HepG2 (cell line): ENCODE measurements around the gene SND1. TPM values are rescaled to one million over a fixed set of nuclear protein-coding genes. Genes with fewer than 3 reads are reported as not detected.

Source experiments
- ATAC-seq: fragments of 200-7000 bp; cut with Tn5 transposase; 3 replicates; pipeline ENCODE4 v1.9.1; 2020; ENCODE audit warnings: mild to moderate bottlenecking, moderate library complexity
- BruUV-seq: library from RNA; stranded (reverse); fragments of 400-500 nt; replicated peaks from 2 replicates; lab custom pipeline; 2021; lab: Mats Ljungman, UMichigan
- CTCF ChIA-PET: fragments of 300-600 bp; formaldehyde crosslinking; extraction: SDS; loops from one replicate; lab custom pipeline; 2021; ENCODE audit warnings: low total read pairs, inconsistent platforms, low intra/inter-chr PET ratio; lab: Yijun Ruan, JAX
- POLR2A ChIA-PET: fragments of 350-600 bp; sonication (Branson Sonifier 250); formaldehyde crosslinking; loops from one replicate; lab custom pipeline; 2020; ENCODE audit warnings: antibody characterized with exemption, inconsistent platforms; lab: Yijun Ruan, JAX
- DNase-seq: peaks from one replicate; pipeline ENCODE4 v3.0.0-alpha.2; 2015; ENCODE audit warnings: low spot score
- FAIRE-seq: peaks from 3 replicates; lab custom pipeline; 2011; peaks lifted over from hg19 to GRCh38; lab: Jason Lieb, UNC
- H2AFZ ChIP-seq: one replicate; pipeline ENCODE4 v1.6.1; 2011; ENCODE audit warnings: low read length, inconsistent platforms
- H3K27ac ChIP-seq: fragments of 300-600 bp; 3 replicates; pipeline ENCODE4 v1.8.0; 2011; ENCODE audit warnings: mixed run types, mild to moderate bottlenecking, mixed read lengths, low read length, inconsistent platforms; ENCODE audit not compliant: insufficient read depth; ENCODE audit errors: extremely low read length
- H3K27me3 ChIP-seq, 2 experiments: fragments of 200-600 bp in 1 of 2; 2 replicates in 1 of 2; 3 replicates in 1 of 2; pipeline versions ENCODE4 v1.6.0 to v1.8.0; 2011; ENCODE audit warnings: low read length in 2 of 2, mild to moderate bottlenecking in 2 of 2, moderate library complexity in 2 of 2, inconsistent platforms in 1 of 2; ENCODE audit not compliant: insufficient read depth in 2 of 2, control insufficient read depth in 1 of 2
- H3K36me3 ChIP-seq, 2 experiments: fragments of 200-600 bp in 1 of 2; replicated peaks in 1 of 2; 2 replicates in 1 of 2; 3 replicates in 1 of 2; pipeline versions ENCODE4 v1.5.1 to v1.8.0; 2011; ENCODE audit warnings: low read length in 2 of 2, inconsistent platforms in 1 of 2; ENCODE audit not compliant: insufficient read depth in 2 of 2, control insufficient read depth in 1 of 2
- H3K4me1 ChIP-seq: 2 replicates; pipeline ENCODE4 v1.5.1; 2012; ENCODE audit warnings: low read length, inconsistent platforms; ENCODE audit not compliant: insufficient read depth
- H3K4me2 ChIP-seq: 2 replicates; pipeline ENCODE4 v1.6.0; 2011; ENCODE audit warnings: low read depth, low read length, inconsistent platforms
- H3K4me3 ChIP-seq, 3 experiments: fragments of 200-600 bp in 1 of 3; sonication (generic), shearing (Covaris generic) in 1 of 3; replicated peaks in 1 of 3; 2 replicates each; pipeline ENCODE4 v1.5.1; 2011 to 2016; ENCODE audit warnings: low read length in 3 of 3, inconsistent platforms in 2 of 3, low read depth in 2 of 3, mild to moderate bottlenecking in 2 of 3, control low read depth in 1 of 3, mixed read lengths in 1 of 3; ENCODE audit not compliant: insufficient read depth in 1 of 3
- H3K79me2 ChIP-seq: one replicate; pipeline ENCODE4 v1.6.1; 2011; ENCODE audit warnings: low read length, inconsistent platforms; ENCODE audit not compliant: insufficient read depth
- H3K9ac ChIP-seq: 2 replicates; pipeline ENCODE4 v1.6.0; 2011; ENCODE audit warnings: mild to moderate bottlenecking, low read depth, low read length, inconsistent platforms; ENCODE audit not compliant: insufficient read depth
- H3K9me3 ChIP-seq: 2 replicates; pipeline ENCODE4 v1.5.1; 2012; ENCODE audit warnings: mild to moderate bottlenecking, low read length
- H4K20me1 ChIP-seq: 2 replicates; pipeline ENCODE4 v1.6.0; 2011; ENCODE audit warnings: inconsistent platforms, mild to moderate bottlenecking, low read length, moderate library complexity; ENCODE audit not compliant: insufficient read depth
- SIN3B ChIP-seq: fragments of 150-350 bp; IDR thresholded peaks from 2 replicates; pipeline ENCODE4 v1.6.1; 2014; ENCODE audit warnings: low read length
- WGBS: methylation state at CpG from one replicate; pipeline ENCODE4 v1.1.6; 2017; ENCODE audit warnings: low lambda C conversion rate; 5-methylcytosine and 5-hydroxymethylcytosine counted together
- in situ Hi-C: cut with HindIII; loops from 2 replicates; pipeline ENCODE4 v1.10.0; 2017; ENCODE audit warnings: low pct_unique_long_range_greater_than_20kb; ENCODE audit not compliant: extremely low pct_ligation_motif_present
- intact Hi-C: fragments of 100-400 bp; cut with micrococcal nuclease; formaldehyde crosslinking; loops from one replicate; pipeline ENCODE4 v1.10.0; 2022; ENCODE audit not compliant: unreplicated experiment
- polyA plus RNA-seq, 8 experiments: library from polyadenylated mRNA; depleted of rRNA in 3 of 8; stranded (reverse) in 7 of 8; unstranded in 1 of 8; fragments of >200 nt; fragmentation: Illumina TruSeq in 4 of 8; extraction: Trizol in 4 of 8; gene quantifications; 2 replicates each; pipeline versions ENCODE4 v1.2.1 to v1.2.3, GENCODE V29; 2011 to 2016; ENCODE audit warnings: low read depth in 4 of 8, missing spikeins in 1 of 8, mixed read lengths in 1 of 8; ENCODE audit not compliant: insufficient read depth in 1 of 8
- total RNA-seq, 5 experiments: library from RNA; depleted of rRNA; stranded (reverse); fragments of >200 nt; fragmentation: Illumina TruSeq; extraction: Trizol; gene quantifications; 2 replicates each; pipeline ENCODE4 v1.2.3, GENCODE V29; 2016; ENCODE audit warnings: low read depth in 1 of 5
- TF ChIP-seq, protein P1 (sequence below): sonication (generic); formaldehyde crosslinking; IDR thresholded peaks from 2 replicates; pipeline ENCODE4 v1.8.1; 2022; ENCODE audit warnings: low read depth, mild to moderate bottlenecking, missing genetic modification reagents

The SND1 gene
- total and polyA plus RNA-seq, 2 of the 13 experiments (the other 11 are each of a cell fraction or from before 2014, with no cell fraction given), result 110 to 182 TPM

DNA sequence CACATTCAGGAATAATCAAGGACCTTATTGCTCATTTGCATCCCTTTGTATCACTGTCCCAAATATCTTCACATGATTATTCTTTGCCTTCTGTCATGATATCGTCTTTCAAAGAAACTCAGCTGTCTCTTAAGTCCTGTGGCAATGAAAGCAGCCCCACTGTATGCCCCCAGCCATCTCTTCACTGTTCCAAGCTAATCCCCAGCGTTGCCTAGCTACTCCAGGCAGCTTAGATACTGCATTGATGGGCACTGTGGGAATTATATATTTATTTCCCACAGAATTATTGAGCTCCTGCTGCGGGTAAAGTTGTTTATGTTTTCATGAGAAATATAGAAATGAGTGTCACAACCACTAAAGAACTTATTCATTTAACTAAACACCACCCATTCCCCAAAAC lies 38.8 kb downstream of the SND1 start:
- intact Hi-C loops (no loop called here), in situ Hi-C loops (no loop called here)
- Histone ChIP-seq H3K27ac (no peak overlapping the region), H3K27me3 (no peaks in the 10 kb centered on the region), H3K4me1 (no peaks in the 10 kb centered on the region), H4K20me1 (peaks cover 9% of the 10 kb centered on the region), H3K9me3 (no peaks in the 10 kb centered on the region), H3K9ac (no peak overlapping the region), H3K4me3 (no peak overlapping the region), H2AFZ (no peak overlapping the region), H3K79me2 (peaks cover 26% of the 10 kb centered on the region), H3K4me2 (no peak overlapping the region), H3K36me3 (peaks cover 22 to 71% of the 10 kb centered on the region in 2 experiments)
- no TSS peak for BruUV-seq
- WGBS, result 95% methylated on average over 3 of the region's 3 CpGs
- CTCF ChIA-PET, result no interaction called here
- no peak for ATAC-seq
- no peak for DNase-seq
- POLR2A ChIA-PET, result no interaction called here
- no peak for TF ChIP-seq SIN3B
- TF ChIP-seq, all 625 proteins: peak for 0
- no peak for FAIRE-seq

DNA sequence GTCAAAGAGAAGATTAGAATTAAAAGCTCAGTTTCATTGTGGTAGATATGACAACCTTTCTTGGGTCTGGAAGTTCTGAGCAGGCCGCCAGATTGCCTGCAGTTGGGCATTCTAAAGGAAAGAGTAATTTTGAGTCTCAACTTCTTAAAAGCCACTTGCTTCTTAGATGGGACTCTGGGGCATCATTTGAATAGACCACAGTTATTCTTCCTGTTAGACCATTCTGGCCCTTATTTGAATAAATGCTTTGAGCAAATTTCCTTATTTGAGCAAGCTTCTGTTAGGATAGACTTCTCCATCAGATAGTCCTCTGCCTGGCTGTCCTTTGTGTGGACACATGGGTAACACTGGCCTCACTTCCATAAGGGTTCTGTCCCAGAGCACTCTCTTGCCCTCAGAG lies 40.2 kb downstream of the SND1 start:
- intact Hi-C loops, result no loop called here
- no peaks in the 10 kb centered on the region for H3K4me1 ChIP-seq
- no peaks in the 10 kb centered on the region for H3K27me3 ChIP-seq
- peaks cover 26% of the 10 kb centered on the region for H3K79me2 ChIP-seq
- peaks cover 22 to 71% of the 10 kb centered on the region in 2 experiments for H3K36me3 ChIP-seq
- no peak overlapping the region for H2AFZ ChIP-seq
- in situ Hi-C loops, result no loop called here
- no peak overlapping the region for H3K27ac ChIP-seq
- peaks cover 10% of the 10 kb centered on the region for H4K20me1 ChIP-seq
- H3K9ac ChIP-seq, result no peak overlapping the region
- POLR2A ChIA-PET, result no interaction called here
- no peak overlapping the region for H3K4me3 ChIP-seq
- BruUV-seq, result no TSS peak
- no peaks in the 10 kb centered on the region for H3K9me3 ChIP-seq
- WGBS, result 100% methylated on average over 1 of the region's 1 CpG
- CTCF ChIA-PET, result no interaction called here
- no peak for FAIRE-seq
- TF ChIP-seq, protein P1, sequence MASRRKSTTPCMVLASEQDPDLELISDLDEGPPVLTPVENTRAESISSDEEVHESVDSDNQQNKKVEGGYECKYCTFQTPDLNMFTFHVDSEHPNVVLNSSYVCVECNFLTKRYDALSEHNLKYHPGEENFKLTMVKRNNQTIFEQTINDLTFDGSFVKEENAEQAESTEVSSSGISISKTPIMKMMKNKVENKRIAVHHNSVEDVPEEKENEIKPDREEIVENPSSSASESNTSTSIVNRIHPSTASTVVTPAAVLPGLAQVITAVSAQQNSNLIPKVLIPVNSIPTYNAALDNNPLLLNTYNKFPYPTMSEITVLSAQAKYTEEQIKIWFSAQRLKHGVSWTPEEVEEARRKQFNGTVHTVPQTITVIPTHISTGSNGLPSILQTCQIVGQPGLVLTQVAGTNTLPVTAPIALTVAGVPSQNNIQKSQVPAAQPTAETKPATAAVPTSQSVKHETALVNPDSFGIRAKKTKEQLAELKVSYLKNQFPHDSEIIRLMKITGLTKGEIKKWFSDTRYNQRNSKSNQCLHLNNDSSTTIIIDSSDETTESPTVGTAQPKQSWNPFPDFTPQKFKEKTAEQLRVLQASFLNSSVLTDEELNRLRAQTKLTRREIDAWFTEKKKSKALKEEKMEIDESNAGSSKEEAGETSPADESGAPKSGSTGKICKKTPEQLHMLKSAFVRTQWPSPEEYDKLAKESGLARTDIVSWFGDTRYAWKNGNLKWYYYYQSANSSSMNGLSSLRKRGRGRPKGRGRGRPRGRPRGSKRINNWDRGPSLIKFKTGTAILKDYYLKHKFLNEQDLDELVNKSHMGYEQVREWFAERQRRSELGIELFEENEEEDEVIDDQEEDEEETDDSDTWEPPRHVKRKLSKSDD (CRISPR knock-in tag), result no peak
- H3K4me2 ChIP-seq, result no peak overlapping the region
- no peak for ATAC-seq
- DNase-seq, result no peak
